HG02840 (cell line): ENCODE measurements around the gene STAM2.
"Not testable (repeated sequence)": the region's sequence is repeated elsewhere in the genome, so short reads cannot be mapped to it uniquely, and the experiment has no call there.

Source experiments
- ATAC-seq: cut with Tn5 transposase; IDR thresholded peaks from one replicate; pipeline ENCODE4 v1.9.1; 2021; ENCODE audit warnings: mild to moderate bottlenecking, moderate library complexity, moderate number of reproducible peaks; ENCODE audit not compliant: unreplicated experiment, low FRiP score

Gene STAM2

GRCh38 chr2:152173831-152174230 lies 1.7 kb downstream of the STAM2 start:
- no peak for ATAC-seq

DNA sequence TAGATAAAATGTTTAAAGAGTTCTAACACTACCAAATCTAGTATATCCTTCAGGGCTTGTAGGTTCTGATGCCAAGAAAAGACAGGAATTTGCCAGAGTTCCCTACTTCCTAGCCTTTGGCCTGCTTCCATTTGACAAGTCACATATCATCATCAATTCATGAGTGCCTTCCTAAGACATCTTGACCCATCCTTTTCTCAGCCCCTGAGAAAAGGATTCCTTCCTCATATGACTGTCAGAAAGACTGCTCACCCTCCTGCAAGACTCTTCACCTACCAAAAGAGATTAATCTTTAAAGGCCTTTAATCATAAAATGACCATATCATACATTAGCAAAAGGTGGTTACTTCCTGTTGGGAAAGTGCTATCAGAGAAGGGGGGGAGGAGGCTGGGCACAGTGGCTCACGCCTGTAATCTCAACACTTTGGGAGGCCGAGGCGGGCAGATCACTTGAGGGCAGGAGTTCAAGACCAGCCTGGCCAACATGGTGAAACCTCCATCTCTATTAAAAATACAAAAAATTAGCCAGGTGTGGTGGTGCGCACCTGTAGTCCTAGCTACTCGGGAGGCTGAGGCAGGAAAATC lies 3.3 kb downstream of the STAM2 start:
- not testable (repeated sequence) for ATAC-seq

GRCh38 chr2:152171718-152172117 lies 3.8 kb downstream of the STAM2 start:
- ATAC-seq = no peak

GRCh38 chr2:152169158-152169557 lies 6.4 kb downstream of the STAM2 start:
- ATAC-seq = not testable (repeated sequence)

- not testable (repeated sequence) for ATAC-seq
These were observed 8.1 kb downstream of the STAM2 start for GRCh38 chr2:152167470-152167869.

DNA sequence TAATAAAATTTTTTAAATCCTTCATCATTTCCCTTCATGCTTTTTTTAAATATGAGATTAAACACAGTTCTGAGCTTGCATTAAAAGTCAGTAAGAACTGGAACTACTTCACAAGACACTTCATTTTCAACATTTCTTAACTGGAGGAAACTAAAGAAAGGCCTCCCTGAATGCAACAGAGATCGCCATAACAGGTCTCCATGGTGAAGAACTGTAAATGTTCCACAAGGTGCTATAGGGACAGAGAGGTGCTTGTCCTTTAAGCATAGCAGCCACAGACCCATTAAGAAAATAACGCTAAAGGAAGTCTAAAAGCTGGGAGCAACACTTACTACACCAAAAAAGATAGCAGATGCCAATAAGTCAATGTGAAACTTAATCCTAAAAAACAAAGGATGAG lies 8.5 kb downstream of the STAM2 start:
- peak; percentile 36 for ATAC-seq

DNA sequence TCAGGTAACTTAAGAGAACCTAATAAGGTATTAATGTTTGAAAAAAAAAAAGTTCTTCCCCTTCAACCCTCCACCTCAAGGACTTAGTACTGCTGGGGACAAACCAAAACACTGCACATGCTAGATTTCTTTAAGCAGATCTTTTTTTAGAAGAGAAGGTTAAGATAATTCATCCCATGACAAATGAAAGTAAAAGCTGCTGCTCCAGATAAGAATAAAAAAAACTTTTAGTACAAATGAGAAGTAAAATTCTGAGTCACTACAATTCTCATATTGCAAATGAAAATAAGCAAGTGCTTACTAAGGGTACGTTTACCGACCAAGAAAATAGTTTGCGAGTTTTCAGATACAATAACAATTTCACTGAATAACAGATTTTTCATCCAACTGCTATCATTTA lies 8.9 kb downstream of the STAM2 start:
- peak; percentile 56 for ATAC-seq

DNA sequence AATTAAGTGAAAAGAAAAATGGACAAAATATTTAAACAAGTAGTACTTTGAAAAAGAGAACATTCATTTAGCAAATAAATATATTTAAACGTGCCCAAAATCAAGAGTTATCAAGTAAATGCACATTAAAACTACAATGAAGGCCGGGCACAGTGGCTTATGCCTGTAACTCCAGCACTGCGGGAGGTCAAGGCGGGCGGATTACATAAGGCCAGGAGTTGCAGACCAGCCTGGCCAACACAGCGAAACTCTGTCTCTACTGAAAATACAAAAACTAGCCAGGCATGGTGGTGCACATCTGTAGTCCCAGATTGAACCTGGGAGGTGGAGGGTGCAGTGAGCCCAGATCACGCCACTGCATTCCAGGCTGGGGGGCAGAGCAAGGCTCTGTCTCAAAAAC lies 9.8 kb downstream of the STAM2 start:
- ATAC-seq = no peak

- no peak for ATAC-seq
These were observed 10.3 kb downstream of the STAM2 start for GRCh38 chr2:152165306-152165705.

- not testable (repeated sequence) for ATAC-seq
These were observed 11.9 kb downstream of the STAM2 start for GRCh38 chr2:152163669-152164068.

- no peak for ATAC-seq
These were observed 13.4 kb downstream of the STAM2 start for GRCh38 chr2:152162141-152162540.

- peak; percentile 59 for ATAC-seq
These were observed 14.0 kb downstream of the STAM2 start for GRCh38 chr2:152161598-152161997.

GRCh38 chr2:152160378-152160777 lies 15.2 kb downstream of the STAM2 start:
- ATAC-seq = not testable (repeated sequence)

DNA sequence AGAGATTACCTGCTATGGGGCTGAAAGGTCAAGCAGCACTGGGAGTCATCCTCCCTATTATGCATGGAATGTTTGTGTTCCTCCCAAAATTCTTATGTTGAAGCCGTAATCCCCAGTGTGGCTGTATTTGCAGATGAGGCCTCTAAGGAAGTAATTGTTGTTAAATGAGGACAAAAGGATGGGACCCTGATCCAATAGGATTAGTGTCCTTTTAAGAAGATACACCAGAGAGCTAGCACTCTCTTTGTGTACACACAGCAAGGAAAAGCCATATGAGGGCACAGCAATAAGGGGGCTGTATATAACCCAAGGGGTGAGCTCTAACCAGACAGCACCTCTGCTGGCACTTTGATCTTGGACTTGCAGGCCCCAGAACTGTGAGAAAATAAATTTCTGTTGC lies 18.3 kb downstream of the STAM2 start:
- ATAC-seq = no peak

- ATAC-seq = no peak
These were observed 20.4 kb downstream of the STAM2 start for GRCh38 chr2:152155209-152155608.

DNA sequence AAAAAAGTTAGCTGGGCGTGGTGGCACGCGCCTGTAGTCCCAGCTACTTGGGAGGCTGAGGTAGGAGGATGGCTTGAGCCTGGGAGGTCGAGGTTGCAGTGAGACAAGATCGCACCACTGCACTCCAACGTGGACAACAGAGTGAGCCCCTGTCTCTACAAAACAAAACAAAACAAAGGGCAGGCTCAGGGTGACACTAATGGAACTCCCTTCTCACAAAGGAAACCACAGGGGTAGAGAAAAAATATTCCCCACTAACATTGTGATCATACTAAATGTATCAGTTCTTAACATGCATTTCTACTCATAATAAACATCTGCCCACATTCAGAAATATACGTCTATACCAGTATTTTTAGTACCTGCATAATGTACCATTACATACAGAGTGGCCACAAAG lies 21.1 kb downstream of the STAM2 start:
- no peak for ATAC-seq

- ATAC-seq = peak; percentile 74
These were observed 40.9 kb downstream of the STAM2 start for GRCh38 chr2:152134488-152135280.

GRCh38 chr2:152132306-152132705 lies 43.3 kb downstream of the STAM2 start:
- ATAC-seq = no peak

DNA sequence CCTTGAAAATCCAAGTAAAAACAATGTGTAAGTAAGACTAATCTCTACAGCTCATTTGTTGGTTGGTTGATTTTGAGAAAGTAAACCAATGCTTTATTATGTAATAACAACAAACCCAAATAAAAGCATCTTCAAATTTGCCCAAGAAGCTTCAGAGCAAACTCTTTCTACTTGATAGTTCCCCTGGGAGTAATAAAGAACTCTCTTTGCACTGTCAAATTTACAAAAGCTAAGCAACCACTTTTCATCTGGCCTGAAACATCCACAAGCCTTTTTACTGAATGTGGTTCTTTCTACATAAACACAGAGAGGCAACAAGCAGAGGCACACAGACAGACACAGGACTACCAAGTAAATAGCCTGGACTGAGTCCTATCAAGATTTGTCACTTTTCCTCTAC lies 47.9 kb downstream of the STAM2 start:
- no peak for ATAC-seq

- no peak for ATAC-seq
These were observed 48.9 kb downstream of the STAM2 start for GRCh38 chr2:152126664-152127063.

DNA sequence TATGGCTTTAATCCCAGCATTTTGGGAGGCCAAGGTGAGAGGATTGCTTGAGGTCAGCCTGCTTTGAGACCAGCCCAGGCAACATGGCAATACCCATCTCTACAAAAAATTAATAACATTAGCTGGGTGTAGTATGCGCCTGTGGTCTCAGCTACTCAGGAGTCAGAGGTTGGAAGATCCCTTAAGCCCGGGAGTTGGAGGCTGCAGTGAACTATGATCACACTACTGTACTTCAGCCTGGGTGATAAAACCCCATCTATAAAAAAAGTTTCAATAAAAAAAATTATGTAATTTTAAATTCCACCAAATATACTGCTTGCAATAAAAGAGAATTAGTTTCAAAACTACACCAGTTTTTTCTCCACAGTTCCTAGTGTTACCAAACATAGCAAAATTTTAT lies 53.4 kb downstream of the STAM2 start:
- ATAC-seq = no peak

DNA sequence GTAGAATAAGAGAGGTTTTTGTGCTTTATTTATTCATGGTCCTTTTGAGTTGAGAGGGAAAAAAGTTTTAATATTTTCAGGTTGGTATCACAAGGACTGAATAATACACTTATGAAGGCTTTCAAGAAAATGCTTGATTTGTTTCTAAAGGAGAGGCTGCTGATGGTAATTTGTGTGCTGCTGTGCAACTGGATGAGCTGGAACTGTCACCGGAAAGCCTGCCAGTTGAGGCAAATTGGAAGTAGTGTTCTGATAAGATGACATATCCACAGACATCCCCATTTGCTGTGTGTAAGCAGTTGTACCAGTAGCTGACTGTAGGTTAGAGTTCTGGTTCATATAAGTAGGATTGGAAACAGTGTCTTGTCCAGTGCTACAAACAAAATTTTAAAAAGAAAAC lies 55.1 kb downstream of the STAM2 start:
- no peak for ATAC-seq
